Measurements from ENCODE around the gene DUSP15. TPM values are rescaled to one million over a fixed set of nuclear protein-coding genes. Genes with fewer than 3 reads are reported as not detected.

DUSP15 gene
- total and polyA plus RNA-seq, 2 of the 4 experiments (the other 2 are of a cell fraction): not detected

DNA sequence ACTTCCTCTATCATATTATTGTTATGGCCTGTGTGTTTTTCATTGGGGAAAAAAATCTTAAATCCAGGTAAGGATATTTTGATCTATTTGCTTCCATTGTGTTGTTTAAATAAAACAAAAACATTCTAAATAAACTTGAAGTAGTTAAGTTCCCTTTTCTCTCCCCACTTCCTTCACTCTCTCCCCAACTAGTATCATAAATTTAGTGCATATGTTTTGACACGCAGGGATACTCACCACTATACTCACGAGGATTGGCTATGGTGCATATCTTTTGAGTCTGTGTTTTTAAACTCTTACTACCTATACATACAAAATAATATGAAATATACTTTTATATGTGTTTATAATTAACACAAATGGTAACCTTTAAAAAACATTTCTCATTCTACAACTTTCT is 5.3 kb upstream of the DUSP15 start:
- no peak for ATAC-seq (ENCODE audit: low read depth)
- TF ChIP-seq NFE2L2 (IDR thresholded peaks at IDR 0.05; ENCODE audit: low read depth, low read length) (no peak), RCOR1 (IDR thresholded peaks at IDR 0.05; ENCODE audit: insufficient replicate concordance, low read length) (no peak), MAFK (IDR thresholded peaks at IDR 0.05; ENCODE audit: low read depth, low read length) (no peak), CEBPB (IDR thresholded peaks at IDR 0.05; ENCODE audit: low read depth, low read length) (no peak), RFX5 (IDR thresholded peaks at IDR 0.05; ENCODE audit: low read depth, low read length) (no peak), RAD21 (IDR thresholded peaks at IDR 0.05; ENCODE audit: low read length) (no peak), BHLHE40 (IDR thresholded peaks at IDR 0.05; ENCODE audit: low read depth, low read length) (no peak), MAZ (IDR thresholded peaks at IDR 0.05; ENCODE audit: borderline replicate concordance, low read depth, low read length) (no peak), CHD1 (IDR thresholded peaks at IDR 0.05; ENCODE audit: low read depth, low read length) (no peak), MXI1 (IDR thresholded peaks at IDR 0.05; ENCODE audit: borderline replicate concordance, low read depth, low read length) (no peak), SMC3 (IDR thresholded peaks at IDR 0.05; ENCODE audit: low read depth, low read length) (no peak), FOS (IDR thresholded peaks at IDR 0.05; ENCODE audit: low read depth, low read length) (no peak), POLR2A (IDR thresholded peaks at IDR 0.05; ENCODE audit: low read depth, low read length) (no peak)
- TF ChIP-seq, protein P1, sequence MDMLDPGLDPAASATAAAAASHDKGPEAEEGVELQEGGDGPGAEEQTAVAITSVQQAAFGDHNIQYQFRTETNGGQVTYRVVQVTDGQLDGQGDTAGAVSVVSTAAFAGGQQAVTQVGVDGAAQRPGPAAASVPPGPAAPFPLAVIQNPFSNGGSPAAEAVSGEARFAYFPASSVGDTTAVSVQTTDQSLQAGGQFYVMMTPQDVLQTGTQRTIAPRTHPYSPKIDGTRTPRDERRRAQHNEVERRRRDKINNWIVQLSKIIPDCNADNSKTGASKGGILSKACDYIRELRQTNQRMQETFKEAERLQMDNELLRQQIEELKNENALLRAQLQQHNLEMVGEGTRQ (IDR thresholded peaks at IDR 0.05; ENCODE audit: low read depth, low read length): no peak
- TF ChIP-seq, protein P2, sequence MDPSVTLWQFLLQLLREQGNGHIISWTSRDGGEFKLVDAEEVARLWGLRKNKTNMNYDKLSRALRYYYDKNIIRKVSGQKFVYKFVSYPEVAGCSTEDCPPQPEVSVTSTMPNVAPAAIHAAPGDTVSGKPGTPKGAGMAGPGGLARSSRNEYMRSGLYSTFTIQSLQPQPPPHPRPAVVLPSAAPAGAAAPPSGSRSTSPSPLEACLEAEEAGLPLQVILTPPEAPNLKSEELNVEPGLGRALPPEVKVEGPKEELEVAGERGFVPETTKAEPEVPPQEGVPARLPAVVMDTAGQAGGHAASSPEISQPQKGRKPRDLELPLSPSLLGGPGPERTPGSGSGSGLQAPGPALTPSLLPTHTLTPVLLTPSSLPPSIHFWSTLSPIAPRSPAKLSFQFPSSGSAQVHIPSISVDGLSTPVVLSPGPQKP (IDR thresholded peaks at IDR 0.05; ENCODE audit: borderline replicate concordance, low read depth, low read length): no peak
- TF ChIP-seq, protein P3, sequence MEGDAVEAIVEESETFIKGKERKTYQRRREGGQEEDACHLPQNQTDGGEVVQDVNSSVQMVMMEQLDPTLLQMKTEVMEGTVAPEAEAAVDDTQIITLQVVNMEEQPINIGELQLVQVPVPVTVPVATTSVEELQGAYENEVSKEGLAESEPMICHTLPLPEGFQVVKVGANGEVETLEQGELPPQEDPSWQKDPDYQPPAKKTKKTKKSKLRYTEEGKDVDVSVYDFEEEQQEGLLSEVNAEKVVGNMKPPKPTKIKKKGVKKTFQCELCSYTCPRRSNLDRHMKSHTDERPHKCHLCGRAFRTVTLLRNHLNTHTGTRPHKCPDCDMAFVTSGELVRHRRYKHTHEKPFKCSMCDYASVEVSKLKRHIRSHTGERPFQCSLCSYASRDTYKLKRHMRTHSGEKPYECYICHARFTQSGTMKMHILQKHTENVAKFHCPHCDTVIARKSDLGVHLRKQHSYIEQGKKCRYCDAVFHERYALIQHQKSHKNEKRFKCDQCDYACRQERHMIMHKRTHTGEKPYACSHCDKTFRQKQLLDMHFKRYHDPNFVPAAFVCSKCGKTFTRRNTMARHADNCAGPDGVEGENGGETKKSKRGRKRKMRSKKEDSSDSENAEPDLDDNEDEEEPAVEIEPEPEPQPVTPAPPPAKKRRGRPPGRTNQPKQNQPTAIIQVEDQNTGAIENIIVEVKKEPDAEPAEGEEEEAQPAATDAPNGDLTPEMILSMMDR (conservative IDR thresholded peaks at IDR 0.05; ENCODE audit: low read depth, low read length): no peak
- Histone ChIP-seq H4K91ac (ENCODE audit: insufficient read depth, low read depth, low read length) (no peak overlapping the region), H3K56ac (ENCODE audit: extremely low read depth, insufficient read depth, low read length) (no peak overlapping the region), H2AFZ (replicated peaks; ENCODE audit: low read length, poor library complexity) (no peak overlapping the region), H3K9me3 (ENCODE audit: control insufficient read depth, insufficient read depth, low read length) (peaks cover 2% of the 10 kb centered on the region; the same call in 1 of the 2 replicates), H4K20me1 (ENCODE audit: insufficient read depth, low read length) (no peaks in the 10 kb centered on the region), H3K14ac (replicated peaks; ENCODE audit: low read depth, low read length) (no peak overlapping the region), H3K36me3 (ENCODE audit: control insufficient read depth, insufficient read depth, low read length) (no peaks in the 10 kb centered on the region), H3K4me3 (ENCODE audit: insufficient read depth, low read depth, low read length) (no peak overlapping the region), H2AK5ac (ENCODE audit: low read depth, low read length) (no peak overlapping the region), H2BK120ac (ENCODE audit: low read depth, low read length) (no peak overlapping the region), H3K79me1 (ENCODE audit: low read depth in 1 of 2, low read length in 2 of 2) (no peaks in the 10 kb centered on the region), H3K18ac (ENCODE audit: low read depth, low read length) (no peak overlapping the region), H3K4me1 (ENCODE audit: control insufficient read depth, insufficient read depth, low read length) (no peaks in the 10 kb centered on the region), H3K4ac (ENCODE audit: low read depth, low read length) (no peak overlapping the region), H3K4me2 (ENCODE audit: low read depth, low read length) (no peak overlapping the region), H3K27ac (ENCODE audit: insufficient read depth, low read length) (no peak overlapping the region), H2BK5ac (ENCODE audit: low read depth, low read length, poor library complexity, severe bottlenecking) (no peak overlapping the region), H3K9ac (ENCODE audit: low read depth, low read length) (no peak overlapping the region), H4K8ac (ENCODE audit: low read depth in 2 of 2, low read length in 2 of 2) (no peak overlapping the region), H3K27me3 (ENCODE audit: control insufficient read depth, insufficient read depth, low read length) (peaks cover 25% of the 10 kb centered on the region), H3K23ac (ENCODE audit: low read depth, low read length) (no peak overlapping the region), H2AK9ac (replicated peaks; ENCODE audit: low read depth, low read length, poor library complexity) (no peak overlapping the region), H2BK15ac (ENCODE audit: low read depth, low read length) (no peak overlapping the region), H2BK20ac (ENCODE audit: low read depth, low read length) (no peak overlapping the region), H4K5ac (ENCODE audit: low read depth, low read length) (no peak overlapping the region), H3K9me1 (ENCODE audit: insufficient read depth, low read length) (no peaks in the 10 kb centered on the region)
- CTCF ChIA-PET: no interaction called here
- WGBS, 2 experiments (ENCODE audit: extremely low coverage in 2 of 2, insufficient read length in 1 of 2): no CpG with 5 or more reads among the region's 2 CpGs
- intact Hi-C loops (cut with micrococcal nuclease): no loop called here
- dilution Hi-C loops (cut with HindIII; ENCODE audit: low sequenced_read_pairs, unreplicated experiment): no loop called here
- DNase-seq: no peak
- POLR2A ChIA-PET (ENCODE audit: unreplicated experiment): no interaction called here
- no TSS peak for BruUV-seq (replicated peaks)
- in situ Hi-C loops (cut with MboI; ENCODE audit: low sequenced_read_pairs): no loop called here
